ENCODE measurements around the gene ZNF200. TPM values are rescaled to one million over a fixed set of nuclear protein-coding genes. Genes with fewer than 3 reads are reported as not detected.

ZNF200 gene, protein sequence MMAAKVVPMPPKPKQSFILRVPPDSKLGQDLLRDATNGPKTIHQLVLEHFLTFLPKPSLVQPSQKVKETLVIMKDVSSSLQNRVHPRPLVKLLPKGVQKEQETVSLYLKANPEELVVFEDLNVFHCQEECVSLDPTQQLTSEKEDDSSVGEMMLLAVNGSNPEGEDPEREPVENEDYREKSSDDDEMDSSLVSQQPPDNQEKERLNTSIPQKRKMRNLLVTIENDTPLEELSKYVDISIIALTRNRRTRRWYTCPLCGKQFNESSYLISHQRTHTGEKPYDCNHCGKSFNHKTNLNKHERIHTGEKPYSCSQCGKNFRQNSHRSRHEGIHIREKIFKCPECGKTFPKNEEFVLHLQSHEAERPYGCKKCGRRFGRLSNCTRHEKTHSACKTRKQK
- 10 to 100 TPM in 2 of 4 donors, 1 to 10 TPM in 2; 4.1 to 17.6 (median 10.7) TPM for total RNA-seq

DNA sequence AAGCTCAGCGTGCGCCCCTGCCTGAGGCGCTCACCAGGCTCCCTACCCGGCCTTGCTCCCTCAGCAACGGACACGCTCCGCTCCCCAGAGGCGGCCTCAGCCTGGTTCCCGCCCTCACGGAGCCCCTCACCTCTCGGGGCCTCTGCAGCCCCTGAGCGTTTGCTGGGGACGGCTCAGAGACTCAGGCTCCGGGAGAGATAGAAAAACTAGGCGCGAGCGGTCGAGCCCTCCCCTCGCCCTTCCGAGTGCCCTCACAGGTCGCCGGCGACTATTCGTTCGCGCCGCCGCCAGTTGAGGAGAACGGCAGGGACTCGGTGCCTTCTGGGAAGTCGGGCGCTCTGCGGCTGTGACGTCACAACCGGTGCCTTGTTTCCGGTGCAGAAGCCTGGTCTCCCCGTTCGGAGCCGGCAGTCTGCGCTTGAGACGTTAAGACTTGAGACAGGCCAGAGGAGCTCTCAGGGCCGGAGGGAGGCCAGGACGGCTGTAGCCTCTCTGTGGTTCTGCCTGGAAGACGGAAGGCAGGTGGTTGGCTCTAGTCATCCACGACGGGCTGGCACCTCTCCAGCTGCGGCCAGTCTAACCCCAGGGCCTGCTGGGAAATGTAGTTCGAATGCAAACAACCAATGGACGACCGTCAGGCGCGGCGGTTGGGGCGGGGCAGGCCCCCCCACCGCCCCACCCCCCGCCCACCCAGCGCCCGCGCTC lies at the start of gene ZNF200:
Gene ZNF200, minus strand, starts transcription at position 302 of the 705 bp plus-strand sequence. CDS start 1,403 bp downstream, outside the sequence.
- H3K4me1 ChIP-seq, result peaks cover 0 to 5% of the 10 kb centered on the region in 2 donors
- H3K9me3 ChIP-seq, result no peaks in the 10 kb centered on the region
- H3K36me3 ChIP-seq, result no peaks in the 10 kb centered on the region
- intact Hi-C loops (cut with DNase I; ENCODE audit: low total_unique reads), result no loop called here
- no peaks in the 10 kb centered on the region for H3K27me3 ChIP-seq
- peak within 1 kb of the TSS; percentile 69 to 79 for H3K4me3 ChIP-seq
- peak within 1 kb of the TSS; percentile 96 to 99 for H3K27ac ChIP-seq
- DNase-seq, result peak; percentile 94 to 96
- TF ChIP-seq, protein P1, sequence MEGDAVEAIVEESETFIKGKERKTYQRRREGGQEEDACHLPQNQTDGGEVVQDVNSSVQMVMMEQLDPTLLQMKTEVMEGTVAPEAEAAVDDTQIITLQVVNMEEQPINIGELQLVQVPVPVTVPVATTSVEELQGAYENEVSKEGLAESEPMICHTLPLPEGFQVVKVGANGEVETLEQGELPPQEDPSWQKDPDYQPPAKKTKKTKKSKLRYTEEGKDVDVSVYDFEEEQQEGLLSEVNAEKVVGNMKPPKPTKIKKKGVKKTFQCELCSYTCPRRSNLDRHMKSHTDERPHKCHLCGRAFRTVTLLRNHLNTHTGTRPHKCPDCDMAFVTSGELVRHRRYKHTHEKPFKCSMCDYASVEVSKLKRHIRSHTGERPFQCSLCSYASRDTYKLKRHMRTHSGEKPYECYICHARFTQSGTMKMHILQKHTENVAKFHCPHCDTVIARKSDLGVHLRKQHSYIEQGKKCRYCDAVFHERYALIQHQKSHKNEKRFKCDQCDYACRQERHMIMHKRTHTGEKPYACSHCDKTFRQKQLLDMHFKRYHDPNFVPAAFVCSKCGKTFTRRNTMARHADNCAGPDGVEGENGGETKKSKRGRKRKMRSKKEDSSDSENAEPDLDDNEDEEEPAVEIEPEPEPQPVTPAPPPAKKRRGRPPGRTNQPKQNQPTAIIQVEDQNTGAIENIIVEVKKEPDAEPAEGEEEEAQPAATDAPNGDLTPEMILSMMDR (IDR thresholded peaks at IDR 0.05), result no peak
- TF ChIP-seq POLR2A (IDR thresholded peaks at IDR 0.05), result peak in 1 of 2 donors; percentile 43

DNA sequence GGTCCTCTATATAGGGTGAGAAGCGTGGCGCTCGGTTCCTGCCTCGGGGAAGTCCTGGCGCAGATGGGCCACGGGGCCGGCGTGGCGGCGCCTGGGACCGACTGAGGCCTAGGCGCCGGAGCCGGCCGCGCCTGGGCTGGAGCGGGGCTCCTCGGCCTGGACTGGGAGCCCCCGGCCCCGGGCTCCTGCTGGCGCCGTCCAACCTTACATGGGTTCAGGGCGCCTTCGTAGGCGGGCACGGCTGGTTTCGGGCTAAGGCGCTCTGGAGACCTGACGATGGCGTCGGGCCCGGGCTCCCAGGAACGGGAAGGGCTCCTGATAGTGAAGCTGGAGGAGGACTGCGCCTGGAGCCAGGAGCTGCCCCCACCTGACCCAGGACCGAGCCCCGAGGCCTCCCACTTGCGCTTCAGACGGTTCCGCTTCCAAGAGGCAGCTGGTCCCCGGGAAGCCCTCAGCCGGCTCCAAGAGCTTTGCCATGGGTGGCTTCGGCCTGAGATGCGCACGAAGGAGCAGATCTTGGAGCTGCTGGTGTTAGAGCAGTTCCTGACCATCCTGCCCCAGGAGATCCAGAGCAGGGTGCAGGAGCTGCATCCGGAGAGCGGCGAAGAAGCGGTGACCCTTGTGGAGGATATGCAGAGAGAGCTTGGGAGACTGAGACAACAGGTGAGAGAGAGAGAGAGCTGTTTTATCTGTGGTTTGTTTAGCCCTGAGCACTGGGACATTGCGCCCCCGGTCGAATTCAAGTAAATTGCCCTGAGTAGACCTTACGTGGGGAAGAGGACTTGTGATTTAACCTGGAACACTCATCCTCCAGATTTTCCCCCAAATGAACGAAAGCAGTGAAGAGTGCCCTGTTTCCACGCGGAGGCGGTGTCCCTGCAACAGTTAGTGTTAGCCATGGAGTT lies 48.8 kb upstream of the ZNF200 start:
- peaks cover 0 to 6% of the 10 kb centered on the region in 2 donors for H3K4me1 ChIP-seq
- H3K4me3 ChIP-seq, result peak overlapping the region; percentile 70 to 94
- DNase-seq, result peak in 1 of 2 donors; percentile 22
- intact Hi-C loops (cut with DNase I; ENCODE audit: low total_unique reads), result no loop called here
- H3K27me3 ChIP-seq, result no peaks in the 10 kb centered on the region
- H3K36me3 ChIP-seq, result no peaks in the 10 kb centered on the region
- TF ChIP-seq, protein P1 (IDR thresholded peaks at IDR 0.05), result peak in 1 of 4 experiments; percentile 11
- no peak for TF ChIP-seq POLR2A (IDR thresholded peaks at IDR 0.05)
- peaks cover 0 to 17% of the 10 kb centered on the region in 2 donors for H3K9me3 ChIP-seq
- peak overlapping the region; percentile 99 for H3K27ac ChIP-seq

DNA sequence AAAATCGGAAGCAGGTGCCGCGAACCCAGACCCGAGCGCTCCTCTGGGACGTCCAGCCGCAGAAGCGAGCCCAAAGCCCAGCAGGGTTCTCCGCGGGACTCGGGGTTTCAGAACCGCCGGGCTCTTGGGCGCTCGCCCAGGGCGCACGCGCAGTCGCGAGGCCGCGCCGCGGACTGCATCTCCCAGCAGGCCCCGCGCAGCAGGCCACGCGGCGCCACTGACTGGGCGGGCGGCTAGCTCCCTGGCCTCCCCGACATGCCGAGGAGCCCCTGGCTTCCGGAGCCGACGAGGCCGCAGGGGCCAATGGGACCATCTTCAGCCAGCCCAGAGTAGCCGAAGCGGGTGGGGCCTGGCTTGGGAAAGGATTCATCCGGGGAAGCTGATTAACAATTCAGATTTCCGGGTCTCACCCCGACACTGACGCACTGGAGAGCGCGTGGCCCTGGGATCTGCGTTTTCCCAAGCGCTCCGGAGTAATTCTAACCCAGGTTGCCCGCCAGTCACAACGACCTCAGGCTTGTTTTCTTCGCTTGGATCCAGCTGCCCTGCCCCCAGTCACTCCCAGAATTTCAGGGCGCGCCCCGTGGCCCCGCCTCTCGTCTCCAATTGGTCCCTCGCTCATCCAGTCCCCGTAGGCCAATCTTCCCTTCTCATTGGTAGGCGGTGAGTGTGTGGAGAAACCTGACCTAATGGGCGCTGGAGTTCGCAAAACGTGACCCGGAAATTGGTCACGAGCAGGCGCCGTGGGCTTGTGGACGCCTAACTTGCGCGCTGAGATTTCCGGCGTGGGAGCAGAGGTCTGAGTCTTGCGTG lies 48.0 kb upstream of the ZNF200 start, which contains the start of gene ZNF263:
Gene ZNF263, plus strand, starts transcription at position 762 of the 813 bp plus-strand sequence. CDS start 328 bp downstream, outside the sequence.
- DNase-seq, result peak; percentile 94 to 96
- H3K4me1 ChIP-seq, result peaks cover 0 to 6% of the 10 kb centered on the region in 2 donors
- peak within 1 kb of the TSS; percentile 70 to 94 for H3K4me3 ChIP-seq
- no peaks in the 10 kb centered on the region for H3K27me3 ChIP-seq
- no peaks in the 10 kb centered on the region for H3K36me3 ChIP-seq
- TF ChIP-seq, protein P1 (IDR thresholded peaks at IDR 0.05), result peak in 1 of 4 experiments; percentile 9
- TF ChIP-seq POLR2A (IDR thresholded peaks at IDR 0.05), result peak; percentile 36 to 62
- H3K9me3 ChIP-seq, result peaks cover 0 to 10% of the 10 kb centered on the region in 2 donors
- peak within 1 kb of the TSS; percentile 99 for H3K27ac ChIP-seq
- intact Hi-C loops (cut with DNase I; ENCODE audit: low total_unique reads), result no loop called here

DNA sequence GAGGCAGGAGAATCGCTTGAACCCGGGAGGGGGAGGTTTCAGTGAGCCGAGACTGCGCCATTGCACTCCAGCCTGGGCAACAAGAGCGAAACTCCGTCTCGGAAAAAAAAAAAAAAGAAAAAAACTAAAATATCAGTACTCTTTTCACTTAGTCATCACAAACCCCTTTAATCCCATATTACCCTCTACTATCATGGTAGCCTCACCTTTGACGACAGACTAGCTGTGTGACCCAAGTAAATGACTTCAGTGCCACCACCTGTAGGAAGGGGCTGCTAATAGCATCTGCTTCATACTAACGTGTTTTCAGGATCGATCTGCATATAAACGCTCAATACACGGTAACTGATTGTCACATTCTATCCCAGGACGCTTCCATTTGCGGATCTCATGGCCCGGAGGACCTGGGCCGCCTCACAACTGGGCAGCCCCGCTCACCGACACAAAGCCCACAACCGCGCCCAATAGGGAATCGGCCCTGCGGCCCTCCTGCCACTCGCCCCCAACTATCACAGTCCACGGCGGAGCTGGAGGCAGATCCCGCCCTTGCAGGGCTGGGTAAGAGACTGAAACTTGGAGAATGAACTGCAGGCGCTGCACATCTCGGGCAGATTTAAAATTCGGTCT lies 47.3 kb upstream of the ZNF200 start:
- H3K9me3 ChIP-seq, result peaks cover 0 to 5% of the 10 kb centered on the region in 2 donors
- intact Hi-C loops (cut with DNase I; ENCODE audit: low total_unique reads), result no loop called here
- TF ChIP-seq, protein P1 (IDR thresholded peaks at IDR 0.05), result no peak
- TF ChIP-seq POLR2A (IDR thresholded peaks at IDR 0.05), result no peak
- no peaks in the 10 kb centered on the region for H3K36me3 ChIP-seq
- DNase-seq, result no peak
- no peaks in the 10 kb centered on the region for H3K27me3 ChIP-seq
- H3K27ac ChIP-seq, result peak overlapping the region; percentile 99
- H3K4me3 ChIP-seq, result peak overlapping the region; percentile 70 to 94
- peaks cover 0 to 6% of the 10 kb centered on the region in 2 donors for H3K4me1 ChIP-seq
